GM19372 (cell line): ENCODE data around the gene NEFH.
"Not testable (repeated sequence)": the region's sequence is repeated elsewhere in the genome, so short reads cannot be mapped to it uniquely, and the experiment has no call there.

ENCODE experiments used
- ATAC-seq: cut with Tn5 transposase; IDR thresholded peaks from one replicate; pipeline ENCODE4 v1.9.1; 2021; ENCODE audit warnings: mild to moderate bottlenecking, low read depth, moderate library complexity; ENCODE audit not compliant: unreplicated experiment

The NEFH gene

GRCh38 chr22:29489127-29489780, 9.2 kb downstream of the NEFH start:
- not testable (repeated sequence) for ATAC-seq

- no peak for ATAC-seq
These were observed 11.0 kb downstream of the NEFH start for GRCh38 chr22:29491012-29491411.

GRCh38 chr22:29493636-29494035, 13.6 kb downstream of the NEFH start:
- no peak for ATAC-seq

- no peak for ATAC-seq
These were observed 19.8 kb downstream of the NEFH start for GRCh38 chr22:29499852-29500251.

- ATAC-seq = no peak
These were observed 23.9 kb downstream of the NEFH start for GRCh38 chr22:29503811-29504372.

GRCh38 chr22:29509298-29509697, 29.3 kb downstream of the NEFH start:
- no peak for ATAC-seq

GRCh38 chr22:29509815-29510214, 29.8 kb downstream of the NEFH start:
- ATAC-seq = no peak

GRCh38 chr22:29510542-29510941, 30.5 kb downstream of the NEFH start:
- no peak for ATAC-seq

GRCh38 chr22:29511126-29511862, 31.3 kb downstream of the NEFH start:
- ATAC-seq = no peak

- no peak for ATAC-seq
These were observed 32.0 kb downstream of the NEFH start for GRCh38 chr22:29512031-29512430.

- ATAC-seq = no peak
These were observed 37.3 kb downstream of the NEFH start for GRCh38 chr22:29517215-29517908.

- no peak for ATAC-seq
These were observed 38.4 kb downstream of the NEFH start for GRCh38 chr22:29518427-29518826.

- ATAC-seq = no peak
These were observed 40.0 kb downstream of the NEFH start for GRCh38 chr22:29519996-29520395.

GRCh38 chr22:29520851-29521250, 40.8 kb downstream of the NEFH start:
- no peak for ATAC-seq

- no peak for ATAC-seq
These were observed 41.5 kb downstream of the NEFH start for GRCh38 chr22:29521526-29521925.

- no peak for ATAC-seq
These were observed 43.7 kb downstream of the NEFH start for GRCh38 chr22:29523761-29524160.

GRCh38 chr22:29524442-29525191, 44.6 kb downstream of the NEFH start:
- no peak for ATAC-seq

GRCh38 chr22:29528144-29528543, 48.1 kb downstream of the NEFH start:
- no peak for ATAC-seq

GRCh38 chr22:29530716-29531115, 50.7 kb downstream of the NEFH start:
- ATAC-seq = no peak

GRCh38 chr22:29531419-29531818, 51.4 kb downstream of the NEFH start:
- ATAC-seq = no peak

GRCh38 chr22:29536411-29536810, 56.4 kb downstream of the NEFH start:
- no peak for ATAC-seq
